CD4-positive, alpha-beta T cell (primary cell): ENCODE data around the gene COPG1. TPM values are rescaled to one million over a fixed set of nuclear protein-coding genes. Genes with fewer than 3 reads are reported as not detected.

Experiments
- ATAC-seq: fragments of 200-7000 bp; cut with Tn5 transposase; one replicate; pipeline ENCODE4 v1.10.0; 2022; ENCODE audit warnings: mild to moderate bottlenecking; ENCODE audit not compliant: poor library complexity
- CTCF ChIA-PET: fragments of 350-600 bp; sonication (Branson Sonifier 250); formaldehyde crosslinking; loops from one replicate; lab custom pipeline; 2021; ENCODE audit warnings: antibody characterized with exemption, inconsistent platforms; lab: Charles Lee
- POLR2A ChIA-PET: fragments of 350-600 bp; sonication (Branson Sonifier 250); formaldehyde crosslinking; loops from one replicate; lab custom pipeline; 2021; ENCODE audit warnings: antibody characterized with exemption, inconsistent platforms; lab: Charles Lee
- DNase-seq, 14 experiments: peaks; one replicate each; pipeline ENCODE4 v3.0.0-alpha.2; 2013 to 2020; ENCODE audit warnings: mixed read lengths in 2 of 14
- H3K27ac ChIP-seq, 2 donors: one replicate each; pipeline versions ENCODE4 v1.5.1 to v1.7.0; 2013; ENCODE audit warnings: low read length in 2 of 2, low read depth in 1 of 2, mild to moderate bottlenecking in 1 of 2
- H3K27me3 ChIP-seq, 2 experiments: 1 replicate in 1 of 2; 2 replicates in 1 of 2; pipeline versions ENCODE4 v1.6.1 to v1.7.0; 2013; ENCODE audit warnings: low read length in 2 of 2, control low read depth in 1 of 2, mild to moderate bottlenecking in 1 of 2, moderate library complexity in 1 of 2; ENCODE audit not compliant: insufficient read depth in 2 of 2, control insufficient read depth in 1 of 2
- H3K36me3 ChIP-seq: one replicate; pipeline ENCODE4 v1.6.1; 2013; ENCODE audit warnings: low read length, control low read depth; ENCODE audit not compliant: insufficient read depth
- H3K4me1 ChIP-seq: one replicate; pipeline ENCODE4 v1.6.1; 2013; ENCODE audit warnings: low read length, control low read depth; ENCODE audit not compliant: insufficient read depth
- H3K4me3 ChIP-seq: one replicate; pipeline ENCODE4 v1.5.1; 2013; ENCODE audit warnings: mild to moderate bottlenecking, low read length, moderate library complexity
- H3K9me3 ChIP-seq, 2 experiments: 1 replicate in 1 of 2; 2 replicates in 1 of 2; pipeline versions ENCODE4 v1.6.1 to v1.7.0; 2013; ENCODE audit warnings: low read length in 2 of 2, mild to moderate bottlenecking in 2 of 2, control low read depth in 1 of 2, moderate library complexity in 1 of 2; ENCODE audit not compliant: control insufficient read depth in 1 of 2, insufficient read depth in 1 of 2
- H3K27ac Mint-ChIP-seq: one replicate; pipeline ENCODE4 v1.8.0; 2020; ENCODE audit warnings: mixed read lengths
- H3K27me3 Mint-ChIP-seq: one replicate; pipeline ENCODE4 v1.8.0; 2021; ENCODE audit warnings: mixed read lengths
- H3K36me3 Mint-ChIP-seq: one replicate; pipeline ENCODE4 v1.8.0; 2021; ENCODE audit warnings: low read depth, mixed read lengths
- H3K4me1 Mint-ChIP-seq: one replicate; pipeline ENCODE4 v1.8.0; 2021; ENCODE audit warnings: low read depth, mixed read lengths
- H3K4me3 Mint-ChIP-seq: one replicate; pipeline ENCODE4 v1.8.0; 2020; ENCODE audit warnings: mild to moderate bottlenecking, mixed read lengths
- H3K9me3 Mint-ChIP-seq: one replicate; pipeline ENCODE4 v1.8.0; 2020; ENCODE audit warnings: mixed read lengths
- CTCF ChIP-seq: fragments of 200-600 bp; IDR thresholded peaks from one replicate; pipeline ENCODE4 v1.8.0; 2022; ENCODE audit warnings: antibody characterized with exemption, mild to moderate bottlenecking
- intact Hi-C, 2 experiments: fragments of 100-400 bp; cut with DNase I in 1 of 2; cut with micrococcal nuclease in 1 of 2; formaldehyde crosslinking; loops; one replicate each; pipeline versions ENCODE4 v1.15.1 to v1.9.0; 2023 to 2025; cut with DNase I, micrococcal nuclease
- polyA plus RNA-seq, 2 donors: library from polyadenylated mRNA; unstranded; fragments of 120-200 nt; gene quantifications; one replicate each; pipeline ENCODE4 v1.2.1, GENCODE V29; 2013
- total RNA-seq, 174 experiments: library from RNA in 2 of 174; stranded (reverse) in 2 of 174; gene quantifications; one replicate each; pipeline ENCODE4 v1.2.3 and lab custom pipeline; 2021 to 2026

The COPG1 gene
- total RNA-seq (10 to 100 TPM; 77.7 to 79.3 TPM), total RNA-seq (lab: John Stamatoyannopoulos, UW) (65.1 to 227 (median 119) reads per million in 172 experiments)
- polyA plus RNA-seq (2013, experiment 1 of 2): 68.9 TPM
- polyA plus RNA-seq (2013, experiment 2 of 2): 78.2 TPM

GRCh38 chr3:129249284-129250065 is at the start of gene COPG1:
TSS of gene COPG1 (plus strand) at chr3:129249606. CDS start at chr3:129249710, 104 bp downstream.
- H3K27me3 Mint-ChIP-seq: no peaks in the 10 kb centered on the region
- Histone ChIP-seq H3K27ac (peak within 1 kb of the TSS; percentile 79 to 88), H3K4me3 (peak within 1 kb of the TSS; percentile 100), H3K27me3 (no peaks in the 10 kb centered on the region), H3K4me1 (peaks cover 47% of the 10 kb centered on the region), H3K9me3 (no peaks in the 10 kb centered on the region), H3K36me3 (peaks cover 27% of the 10 kb centered on the region)
- ChIA-PET POLR2A (interaction anchor here (0.6 to 3.0 kb wide), 18 partner anchors 10 to 280 kb away, joined by 3 to 21 read pairs (median 4); partner anchors contain the start of genes CNBP, HMCES, IFT122 and MBD4), CTCF (interaction anchor here (0.9 to 2.4 kb wide), 5 partner anchors 40 to 279 kb away, joined by 3 to 7 read pairs (median 5); a partner anchor contains a TSS)
- peak within 1 kb of the TSS; percentile 97 for H3K27ac Mint-ChIP-seq
- ATAC-seq (peak; percentile 85), DNase-seq (peak; percentile 72 to 94 (median 86))
- no peaks in the 10 kb centered on the region for H3K9me3 Mint-ChIP-seq
- peaks cover 55% of the 10 kb centered on the region for H3K4me1 Mint-ChIP-seq
- H3K4me3 Mint-ChIP-seq: peak within 1 kb of the TSS; percentile 98
- no peak for TF ChIP-seq CTCF
- H3K36me3 Mint-ChIP-seq: peaks cover 51% of the 10 kb centered on the region
- intact Hi-C loops: loop anchor here (2.0 to 5.0 kb wide), 7 partner anchors 27 to 372 kb away; partner anchors contain the start of genes ACAD9 (in 2 of the 2), CNBP (in 1 of the 2) and RAB43 (in 1 of the 2)

GRCh38 chr3:129204473-129204872 is 44.9 kb upstream of the COPG1 start:
- CTCF ChIA-PET: no interaction called here
- Mint-ChIP-seq H3K27me3 (no peaks in the 10 kb centered on the region), H3K36me3 (no peaks in the 10 kb centered on the region), H3K4me3 (no peak overlapping the region), H3K9me3 (no peaks in the 10 kb centered on the region), H3K4me1 (no peaks in the 10 kb centered on the region), H3K27ac (no peak overlapping the region)
- intact Hi-C loops: no loop called here
- no peaks in the 10 kb centered on the region for H3K27me3 ChIP-seq
- ATAC-seq (no peak), DNase-seq (no peak)
- H3K9me3 ChIP-seq: no peaks in the 10 kb centered on the region
- no peaks in the 10 kb centered on the region for H3K36me3 ChIP-seq
- H3K27ac ChIP-seq: no peak overlapping the region
- no peaks in the 10 kb centered on the region for H3K4me1 ChIP-seq
- POLR2A ChIA-PET: no interaction called here
- no peak for TF ChIP-seq CTCF
- no peak overlapping the region for H3K4me3 ChIP-seq

- DNase-seq: no peak
- H3K9me3 ChIP-seq: no peaks in the 10 kb centered on the region
- H3K27me3 ChIP-seq: no peaks in the 10 kb centered on the region
- POLR2A ChIA-PET: no interaction called here
- no peaks in the 10 kb centered on the region for H3K9me3 Mint-ChIP-seq
- ATAC-seq: no peak
- intact Hi-C loops: no loop called here
- no peaks in the 10 kb centered on the region for H3K4me1 ChIP-seq
- no peak overlapping the region for H3K27ac Mint-ChIP-seq
- H3K27me3 Mint-ChIP-seq: no peaks in the 10 kb centered on the region
- no peak for TF ChIP-seq CTCF
- H3K4me3 ChIP-seq: no peak overlapping the region
- H3K4me1 Mint-ChIP-seq: no peaks in the 10 kb centered on the region
- H3K4me3 Mint-ChIP-seq: no peak overlapping the region
- no peaks in the 10 kb centered on the region for H3K36me3 ChIP-seq
- CTCF ChIA-PET: no interaction called here
- no peaks in the 10 kb centered on the region for H3K36me3 Mint-ChIP-seq
- H3K27ac ChIP-seq: no peak overlapping the region
Observed at GRCh38 chr3:129205109-129205832, 44.1 kb upstream of the COPG1 start.
